IMR-90 (cell line): Measurements from ENCODE around the gene HSFX3. TPM values are rescaled to one million over a fixed set of nuclear protein-coding genes. Genes with fewer than 3 reads are reported as not detected.

Experiments
- ATAC-seq: fragments of 200-7000 bp; cut with Tn5 transposase; 2 replicates; pipeline ENCODE4 v1.9.1; 2020; ENCODE audit warnings: low read depth, mild to moderate bottlenecking, moderate library complexity
- BruUV-seq: library from RNA; stranded (reverse); fragments of 400-500 nt; replicated peaks from 2 replicates; lab custom pipeline; 2021; lab: Mats Ljungman, UMichigan
- CTCF ChIA-PET: fragments of 300-600 bp; formaldehyde crosslinking; extraction: SDS; loops from one replicate; lab custom pipeline; 2021; ENCODE audit warnings: antibody characterized with exemption; lab: Yijun Ruan, JAX
- POLR2A ChIA-PET: fragments of 300-600 bp; sonication (Branson Sonifier 250); formaldehyde crosslinking; loops from one replicate; lab custom pipeline; 2022; ENCODE audit warnings: antibody characterized with exemption; ENCODE audit not compliant: unreplicated experiment; lab: Charles Lee
- DNase-seq: peaks from one replicate; pipeline ENCODE4 v3.0.0; 2013
- H2AFZ ChIP-seq: replicated peaks from 2 replicates; pipeline ENCODE3; 2013; ENCODE audit warnings: low read length, mild to moderate bottlenecking; ENCODE audit not compliant: poor library complexity
- H2AK5ac ChIP-seq: 2 replicates; pipeline ENCODE4 v1.6.1; 2013; ENCODE audit warnings: low read depth, low read length, inconsistent platforms
- H2AK9ac ChIP-seq: replicated peaks from 2 replicates; pipeline ENCODE3; 2013; ENCODE audit warnings: mild to moderate bottlenecking, low read depth, low read length, moderate library complexity; ENCODE audit not compliant: poor library complexity
- H2BK120ac ChIP-seq: 2 replicates; pipeline ENCODE4 v1.6.1; 2013; ENCODE audit warnings: low read depth, low read length, inconsistent platforms
- H2BK15ac ChIP-seq: 3 replicates; pipeline ENCODE4 v1.6.1; 2013; ENCODE audit warnings: low read depth, low read length, inconsistent platforms
- H2BK20ac ChIP-seq: 2 replicates; pipeline ENCODE4 v1.6.1; 2013; ENCODE audit warnings: low read depth, mild to moderate bottlenecking, inconsistent platforms, low read length, moderate library complexity
- H2BK5ac ChIP-seq: 2 replicates; pipeline ENCODE4 v1.6.1; 2013; ENCODE audit warnings: mild to moderate bottlenecking, low read depth, low read length, inconsistent platforms; ENCODE audit not compliant: poor library complexity, severe bottlenecking
- H3K14ac ChIP-seq: replicated peaks from 2 replicates; pipeline ENCODE4 v1.6.1; 2013; ENCODE audit warnings: low read depth, low read length, inconsistent platforms
- H3K18ac ChIP-seq: 2 replicates; pipeline ENCODE4 v1.6.1; 2013; ENCODE audit warnings: low read depth, low read length, control low read depth
- H3K23ac ChIP-seq: 2 replicates; pipeline ENCODE4 v1.6.1; 2013; ENCODE audit warnings: low read depth, low read length, inconsistent platforms
- H3K27ac ChIP-seq: 2 replicates; pipeline ENCODE4 v1.5.1; 2013; ENCODE audit warnings: mild to moderate bottlenecking, control low read depth, low read length; ENCODE audit not compliant: insufficient read depth
- H3K27me3 ChIP-seq: 2 replicates; pipeline ENCODE4 v1.6.1; 2013; ENCODE audit warnings: low read length; ENCODE audit not compliant: control insufficient read depth, insufficient read depth
- H3K36me3 ChIP-seq: 2 replicates; pipeline ENCODE4 v1.6.1; 2013; ENCODE audit warnings: low read length, mixed read lengths; ENCODE audit not compliant: control insufficient read depth, insufficient read depth
- H3K4ac ChIP-seq: 2 replicates; pipeline ENCODE4 v1.6.1; 2013; ENCODE audit warnings: low read depth, low read length, inconsistent platforms
- H3K4me1 ChIP-seq: 2 replicates; pipeline ENCODE4 v1.6.1; 2013; ENCODE audit warnings: low read length, mixed read lengths; ENCODE audit not compliant: control insufficient read depth, insufficient read depth
- H3K4me2 ChIP-seq: 2 replicates; pipeline ENCODE4 v1.6.1; 2013; ENCODE audit warnings: low read depth, mild to moderate bottlenecking, control low read depth, low read length, moderate library complexity
- H3K4me3 ChIP-seq: 2 replicates; pipeline ENCODE4 v1.5.1; 2013; ENCODE audit warnings: low read depth, mild to moderate bottlenecking, control low read depth, low read length, moderate library complexity; ENCODE audit not compliant: insufficient read depth
- H3K56ac ChIP-seq: 2 replicates; pipeline ENCODE4 v1.6.1; 2013; ENCODE audit warnings: low read length, inconsistent platforms; ENCODE audit not compliant: insufficient read depth; ENCODE audit errors: extremely low read depth
- H3K79me1 ChIP-seq, 2 experiments: 2 replicates each; pipeline ENCODE4 v1.6.1; 2013; ENCODE audit warnings: low read length in 2 of 2, inconsistent platforms in 1 of 2, low read depth in 1 of 2
- H3K9ac ChIP-seq: 2 replicates; pipeline ENCODE4 v1.6.1; 2013; ENCODE audit warnings: low read depth, low read length, control low read depth
- H3K9me1 ChIP-seq: 2 replicates; pipeline ENCODE4 v1.6.1; 2013; ENCODE audit warnings: low read length, inconsistent platforms; ENCODE audit not compliant: insufficient read depth
- H3K9me3 ChIP-seq: 2 replicates; pipeline ENCODE4 v1.6.1; 2013; ENCODE audit warnings: low read length; ENCODE audit not compliant: control insufficient read depth, insufficient read depth
- H4K20me1 ChIP-seq: 2 replicates; pipeline ENCODE4 v1.6.1; 2013; ENCODE audit warnings: low read length, inconsistent platforms; ENCODE audit not compliant: insufficient read depth
- H4K5ac ChIP-seq: 2 replicates; pipeline ENCODE4 v1.6.1; 2013; ENCODE audit warnings: mild to moderate bottlenecking, low read depth, low read length, control low read depth
- H4K8ac ChIP-seq, 2 experiments: 2 replicates each; pipeline ENCODE4 v1.6.1; 2013; ENCODE audit warnings: low read depth in 2 of 2, low read length in 2 of 2, control low read depth in 1 of 2, inconsistent platforms in 1 of 2
- H4K91ac ChIP-seq: 2 replicates; pipeline ENCODE4 v1.6.1; 2013; ENCODE audit warnings: low read depth, low read length, inconsistent platforms; ENCODE audit not compliant: insufficient read depth
- BHLHE40 ChIP-seq: fragments of 150-350 bp; IDR thresholded peaks from 2 replicates; pipeline ENCODE4 v1.6.1; 2016; ENCODE audit warnings: mild to moderate bottlenecking, low read depth, low read length
- CEBPB ChIP-seq: IDR thresholded peaks from 2 replicates; pipeline ENCODE4 v1.6.1; 2012; ENCODE audit warnings: low read depth, low read length, improper control_type of control experiment
- CHD1 ChIP-seq: IDR thresholded peaks from 2 replicates; pipeline ENCODE4 v1.6.1; 2012; ENCODE audit warnings: low read depth, low read length, improper control_type of control experiment
- CTCF ChIP-seq: conservative IDR thresholded peaks from 2 replicates; pipeline ENCODE4 v1.5.1; 2012; ENCODE audit warnings: mild to moderate bottlenecking, low read depth, low read length, improper control_type of control experiment
- ELK1 ChIP-seq: fragments of 150-350 bp; IDR thresholded peaks from 2 replicates; pipeline ENCODE4 v1.6.1; 2016; ENCODE audit warnings: low read depth, mild to moderate bottlenecking, low read length, moderate library complexity, borderline replicate concordance
- FOS ChIP-seq: fragments of 150-350 bp; IDR thresholded peaks from 2 replicates; pipeline ENCODE4 v1.6.1; 2016; ENCODE audit warnings: low read depth, low read length
- MAFK ChIP-seq: IDR thresholded peaks from 2 replicates; pipeline ENCODE4 v1.6.1; 2012; ENCODE audit warnings: low read depth, low read length, improper control_type of control experiment
- MAZ ChIP-seq: IDR thresholded peaks from 2 replicates; pipeline ENCODE4 v1.6.1; 2012; ENCODE audit warnings: low read depth, mild to moderate bottlenecking, low read length, improper control_type of control experiment, moderate library complexity, borderline replicate concordance
- MXI1 ChIP-seq: IDR thresholded peaks from 2 replicates; pipeline ENCODE4 v1.6.1; 2012; ENCODE audit warnings: low read depth, mild to moderate bottlenecking, low read length, moderate library complexity, borderline replicate concordance
- NFE2L2 ChIP-seq: fragments of 150-350 bp; IDR thresholded peaks from 2 replicates; pipeline ENCODE4 v1.6.1; 2016; ENCODE audit warnings: low read depth, mild to moderate bottlenecking, low read length
- POLR2A ChIP-seq: IDR thresholded peaks from 2 replicates; pipeline ENCODE4 v1.6.1; 2012; ENCODE audit warnings: mild to moderate bottlenecking, low read depth, low read length
- RAD21 ChIP-seq: IDR thresholded peaks from 2 replicates; pipeline ENCODE4 v1.6.1; 2012; ENCODE audit warnings: low read length, improper control_type of control experiment
- RCOR1 ChIP-seq: IDR thresholded peaks from 2 replicates; pipeline ENCODE4 v1.6.1; 2012; ENCODE audit warnings: mild to moderate bottlenecking, low read length, improper control_type of control experiment; ENCODE audit not compliant: insufficient replicate concordance
- SMC3 ChIP-seq: fragments of 150-350 bp; IDR thresholded peaks from 2 replicates; pipeline ENCODE4 v1.6.1; 2016; ENCODE audit warnings: low read depth, mild to moderate bottlenecking, antibody characterized with exemption, low read length, moderate library complexity
- USF2 ChIP-seq: fragments of 150-350 bp; IDR thresholded peaks from 2 replicates; pipeline ENCODE4 v1.6.1; 2017; ENCODE audit warnings: mild to moderate bottlenecking, antibody characterized with exemption, low read length, low read depth
- WGBS, 2 experiments: methylation state at CpG; one replicate each; pipeline versions ENCODE4 v1.1.5 to v1.1.7; 2013; ENCODE audit warnings: missing lambda C conversion rate in 2 of 2; ENCODE audit not compliant: insufficient read length in 1 of 2; ENCODE audit errors: extremely low coverage in 2 of 2; 5-methylcytosine and 5-hydroxymethylcytosine counted together
- dilution Hi-C: fragments of 300-500 bp; cut with HindIII; formaldehyde crosslinking; loops from one replicate; pipeline ENCODE4 v1.14.3; 2018; ENCODE audit warnings: low sequenced_read_pairs; ENCODE audit not compliant: unreplicated experiment
- in situ Hi-C: fragments of 300-500 bp; cut with MboI; formaldehyde crosslinking; loops from 3 replicates; pipeline ENCODE4 v1.14.3; 2019; ENCODE audit warnings: low sequenced_read_pairs, inconsistent platforms, mixed read lengths
- intact Hi-C: fragments of 100-400 bp; cut with micrococcal nuclease; formaldehyde crosslinking; loops from 2 replicates; pipeline ENCODE4 v1.10.0; 2022
- polyA plus RNA-seq, 3 experiments: library from polyadenylated mRNA; depleted of rRNA; stranded (reverse); fragments of >200 nt; gene quantifications; 2 replicates each; pipeline ENCODE4 v1.2.3, GENCODE V29; 2012; ENCODE audit warnings: low replicate concordance in 1 of 3
- total RNA-seq: library from RNA; depleted of rRNA; stranded (reverse); fragments of >200 nt; gene quantifications from 2 replicates; pipeline ENCODE4 v1.2.3, GENCODE V29; 2012

Gene HSFX3
- total and polyA plus RNA-seq, 2 of the 4 experiments (the other 2 are of a cell fraction): not detected

- no peak overlapping the region for H2BK120ac ChIP-seq
- no peak overlapping the region for H2AK9ac ChIP-seq
- intact Hi-C loops: no loop called here
- no peak overlapping the region for H2BK15ac ChIP-seq
- no peak overlapping the region for H3K56ac ChIP-seq
- no peak overlapping the region for H2AFZ ChIP-seq
- peaks cover 4% of the 10 kb centered on the region for H3K27me3 ChIP-seq
- no peaks in the 10 kb centered on the region for H3K9me1 ChIP-seq
- H3K36me3 ChIP-seq: no peaks in the 10 kb centered on the region
- ChIA-PET POLR2A (no interaction called here), CTCF (interaction anchor here (0.6 to 0.7 kb wide), 2 partner anchors 379 to 483 kb away, joined by 3 to 4 read pairs; no protein-coding TSS in a partner anchor)
- no peaks in the 10 kb centered on the region for H3K79me1 ChIP-seq
- no peaks in the 10 kb centered on the region for H3K4me1 ChIP-seq
- H3K4me2 ChIP-seq: no peak overlapping the region
- BruUV-seq: no TSS peak
- H3K4ac ChIP-seq: no peak overlapping the region
- DNase-seq (no peak), ATAC-seq (no peak)
- WGBS, 2 experiments: no CpG with 5 or more reads among the region's 7 CpGs
- H3K18ac ChIP-seq: no peak overlapping the region
- TF ChIP-seq BHLHE40: no peak
- no peak for TF ChIP-seq MAZ
- no peak for TF ChIP-seq CTCF
- no peak for TF ChIP-seq USF2
- TF ChIP-seq MAFK: no peak
- no peak for TF ChIP-seq FOS
- TF ChIP-seq MXI1: no peak
- TF ChIP-seq ELK1: no peak
- TF ChIP-seq RAD21: no peak
- no peak for TF ChIP-seq SMC3
- no peak for TF ChIP-seq POLR2A
- TF ChIP-seq NFE2L2: no peak
- no peak for TF ChIP-seq RCOR1
- no peak for TF ChIP-seq CEBPB
- TF ChIP-seq CHD1: no peak
- no peak overlapping the region for H4K91ac ChIP-seq
- no peak overlapping the region for H3K23ac ChIP-seq
- H4K20me1 ChIP-seq: no peaks in the 10 kb centered on the region
- H3K27ac ChIP-seq: no peak overlapping the region
- no peak overlapping the region for H3K4me3 ChIP-seq
- dilution Hi-C loops: no loop called here
- H3K14ac ChIP-seq: no peak overlapping the region
- H3K9ac ChIP-seq: no peak overlapping the region
- H4K8ac ChIP-seq: no peak overlapping the region
- no peak overlapping the region for H2AK5ac ChIP-seq
- H3K9me3 ChIP-seq: no peaks in the 10 kb centered on the region
- no peak overlapping the region for H2BK20ac ChIP-seq
- in situ Hi-C loops: loop anchor here (25.0 kb wide), 1 partner anchor 1219 kb away; no protein-coding TSS in a partner anchor
- no peak overlapping the region for H4K5ac ChIP-seq
- no peak overlapping the region for H2BK5ac ChIP-seq
Measured at GRCh38 chrX:149518236-149518635, 31.5 kb downstream of the HSFX3 start.
